Measurements from ENCODE around the gene CHERP. TPM values are rescaled to one million over a fixed set of nuclear protein-coding genes. Genes with fewer than 3 reads are reported as not detected.

The CHERP gene
- total and polyA plus RNA-seq, 2 of the 8 experiments (the other 6 are each of a cell fraction or from before 2014, with no cell fraction given): 13.9 to 73.7 TPM

DNA sequence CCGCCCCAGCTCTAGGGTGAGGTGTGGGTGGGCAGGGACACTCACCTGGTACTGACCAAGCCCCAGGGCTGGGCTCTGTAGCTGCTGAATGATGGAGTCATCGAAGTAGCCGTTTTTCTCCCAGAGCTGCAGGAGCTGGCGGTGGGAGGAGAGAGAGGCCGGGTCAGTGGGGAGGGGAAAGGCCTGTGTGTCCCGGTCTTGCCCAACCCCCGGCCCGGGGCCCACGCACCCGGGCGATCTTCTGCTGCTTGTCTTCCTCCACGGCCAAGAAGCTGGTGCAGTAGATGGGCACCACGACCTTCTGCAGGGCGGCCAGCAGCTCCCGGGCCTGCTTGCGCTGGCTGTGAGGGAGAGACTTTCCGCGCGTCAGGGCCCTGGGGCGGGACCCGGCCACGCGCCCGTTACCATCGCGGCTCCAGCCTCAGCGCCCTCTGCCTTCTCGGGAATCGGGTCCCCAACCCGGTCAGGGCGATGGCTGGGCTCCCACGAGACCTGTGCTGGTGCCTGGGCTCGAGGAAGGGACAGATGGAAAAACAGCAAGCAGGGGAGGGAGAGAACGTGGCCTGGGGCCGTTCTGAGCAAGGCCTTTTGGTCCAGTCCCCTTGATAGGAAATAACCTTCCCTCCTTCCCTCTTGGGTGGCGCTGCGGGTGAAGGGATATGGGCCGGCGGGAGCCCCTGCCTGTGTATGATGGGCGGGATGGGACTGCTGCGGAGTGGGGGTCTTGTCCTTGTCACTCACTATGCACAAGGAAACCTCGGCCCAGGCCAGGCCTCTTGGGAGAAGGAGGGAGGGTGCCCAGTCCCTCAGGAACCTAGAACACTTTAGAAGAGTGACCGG is 11.5 kb downstream of the CHERP start (continued):
- TF ChIP-seq, protein P1, sequence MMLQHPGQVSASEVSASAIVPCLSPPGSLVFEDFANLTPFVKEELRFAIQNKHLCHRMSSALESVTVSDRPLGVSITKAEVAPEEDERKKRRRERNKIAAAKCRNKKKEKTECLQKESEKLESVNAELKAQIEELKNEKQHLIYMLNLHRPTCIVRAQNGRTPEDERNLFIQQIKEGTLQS (IDR thresholded peaks at IDR 0.05; ENCODE audit: insufficient read depth, low read depth, low read length): no peak
- TF ChIP-seq BCL11A (IDR thresholded peaks at IDR 0.05; ENCODE audit: low read depth in 2 of 2, low read length in 2 of 2) (no peak), CBX5 (IDR thresholded peaks at IDR 0.05; ENCODE audit: low read depth, low read length) (no peak), MAFK (IDR thresholded peaks at IDR 0.05; ENCODE audit: low read depth, low read length) (no peak), RFX5 (IDR thresholded peaks at IDR 0.05; ENCODE audit: borderline replicate concordance, low read depth, low read length) (no peak), POLR2A (IDR thresholded peaks at IDR 0.05; ENCODE audit: control extremely low read depth in 1 of 2, low read depth in 2 of 2, low read length in 2 of 2) (no peak), SIN3A (conservative IDR thresholded peaks at IDR 0.05 in 1 of 2, IDR thresholded peaks at IDR 0.05 in 1 of 2; ENCODE audit: low read depth in 1 of 2, low read length in 2 of 2) (no peak), RNF2 (IDR thresholded peaks at IDR 0.05; ENCODE audit: borderline replicate concordance, low read depth, low read length, missing control alignments, poor library complexity, severe bottlenecking) (no peak), TAF7 (optimal IDR thresholded peaks at IDR 0.05; ENCODE audit: borderline replicate concordance, low read depth, low read length) (no peak), POU5F1 (IDR thresholded peaks at IDR 0.05; ENCODE audit: low read depth, low read length) (no peak)
- TF ChIP-seq, protein P2, sequence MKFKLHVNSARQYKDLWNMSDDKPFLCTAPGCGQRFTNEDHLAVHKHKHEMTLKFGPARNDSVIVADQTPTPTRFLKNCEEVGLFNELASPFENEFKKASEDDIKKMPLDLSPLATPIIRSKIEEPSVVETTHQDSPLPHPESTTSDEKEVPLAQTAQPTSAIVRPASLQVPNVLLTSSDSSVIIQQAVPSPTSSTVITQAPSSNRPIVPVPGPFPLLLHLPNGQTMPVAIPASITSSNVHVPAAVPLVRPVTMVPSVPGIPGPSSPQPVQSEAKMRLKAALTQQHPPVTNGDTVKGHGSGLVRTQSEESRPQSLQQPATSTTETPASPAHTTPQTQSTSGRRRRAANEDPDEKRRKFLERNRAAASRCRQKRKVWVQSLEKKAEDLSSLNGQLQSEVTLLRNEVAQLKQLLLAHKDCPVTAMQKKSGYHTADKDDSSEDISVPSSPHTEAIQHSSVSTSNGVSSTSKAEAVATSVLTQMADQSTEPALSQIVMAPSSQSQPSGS (IDR thresholded peaks at IDR 0.05; ENCODE audit: low read length): no peak

Data from H1 (cell line).